Bone marrow (tissue), 2 donors: ENCODE data around the gene NAT8L.

Source experiments
- DNase-seq, 2 donors: peaks; one replicate each; lab custom pipeline; 2025; lab: John Stamatoyannopoulos, UW

The NAT8L gene

GRCh38 chr4:2095236-2096072 is 36.3 kb downstream of the NAT8L start:
- DNase-seq = no peak

- no peak for DNase-seq
Observed at GRCh38 chr4:2096073-2096609, 37.0 kb downstream of the NAT8L start.

GRCh38 chr4:2101346-2102044 is 42.4 kb downstream of the NAT8L start:
- no peak for DNase-seq

GRCh38 chr4:2102045-2102883 is 43.1 kb downstream of the NAT8L start:
- DNase-seq = no peak

- DNase-seq = no peak
Observed at GRCh38 chr4:2103127-2103842, 44.2 kb downstream of the NAT8L start.

- no peak for DNase-seq
Observed at GRCh38 chr4:2103843-2104547, 44.9 kb downstream of the NAT8L start.

GRCh38 chr4:2104556-2105345 is 45.6 kb downstream of the NAT8L start:
- DNase-seq = no peak

- no peak for DNase-seq
Observed at GRCh38 chr4:2105559-2105958, 46.4 kb downstream of the NAT8L start.

GRCh38 chr4:2116687-2117400 is 57.7 kb downstream of the NAT8L start:
- DNase-seq = no peak
